Fibroblast of peridontal ligament (primary cell): ENCODE data around the gene PIP5K1C.
"Not testable (repeated sequence)": the region's sequence is repeated elsewhere in the genome, so short reads cannot be mapped to it uniquely, and the experiment has no call there.

Experiments used
- DNase-seq: peaks from one replicate; pipeline ENCODE4 v3.0.0-alpha.2; 2010; ENCODE audit errors: extremely low read depth

The PIP5K1C gene

GRCh38 chr19:3674784-3675543 lies 25.3 kb downstream of the PIP5K1C start:
- no peak for DNase-seq

GRCh38 chr19:3673506-3674439 lies 26.5 kb downstream of the PIP5K1C start:
- no peak for DNase-seq

- DNase-seq = no peak
Measured at GRCh38 chr19:3672993-3673392, 27.3 kb downstream of the PIP5K1C start.

GRCh38 chr19:3672575-3672948 lies 27.7 kb downstream of the PIP5K1C start:
- no peak for DNase-seq

- DNase-seq = no peak
Measured at GRCh38 chr19:3671680-3672574, 28.3 kb downstream of the PIP5K1C start.

GRCh38 chr19:3670796-3671679 lies 29.2 kb downstream of the PIP5K1C start:
- DNase-seq = peak; percentile 57

- DNase-seq = peak; percentile 90
Measured at GRCh38 chr19:3669947-3670795, 30.1 kb downstream of the PIP5K1C start.

GRCh38 chr19:3669082-3669946 lies 31.0 kb downstream of the PIP5K1C start:
- DNase-seq = no peak

GRCh38 chr19:3668331-3669081 lies 31.8 kb downstream of the PIP5K1C start:
- DNase-seq = no peak

GRCh38 chr19:3667766-3668165 lies 32.5 kb downstream of the PIP5K1C start:
- no peak for DNase-seq

- DNase-seq = no peak
Measured at GRCh38 chr19:3667037-3667638, 33.1 kb downstream of the PIP5K1C start.

GRCh38 chr19:3666545-3666856 lies 33.8 kb downstream of the PIP5K1C start:
- DNase-seq = not testable (repeated sequence)

- DNase-seq = peak; percentile 10
Measured at GRCh38 chr19:3665681-3666544, 34.4 kb downstream of the PIP5K1C start.

- no peak for DNase-seq
Measured at GRCh38 chr19:3664879-3665642, 35.2 kb downstream of the PIP5K1C start.

GRCh38 chr19:3663838-3664237 lies 36.4 kb downstream of the PIP5K1C start:
- no peak for DNase-seq
